HG03060 (cell line): Measurements from ENCODE around the gene RIC3.

ENCODE experiments used
- ATAC-seq: cut with Tn5 transposase; IDR thresholded peaks from one replicate; pipeline ENCODE4 v1.9.1; 2021; ENCODE audit warnings: low read depth, moderate number of reproducible peaks; ENCODE audit not compliant: unreplicated experiment

The RIC3 gene

GRCh38 chr11:8168485-8169257 lies at the start of gene RIC3:
Gene RIC3 (minus strand): TSS chr11:8169025. CDS start chr11:8168989, 36 bp downstream.
- no peak for ATAC-seq

GRCh38 chr11:8218409-8218808 lies 49.6 kb upstream of the RIC3 start:
- no peak for ATAC-seq

- no peak for ATAC-seq
Measured at GRCh38 chr11:8217926-8218325, 49.1 kb upstream of the RIC3 start.

- ATAC-seq = no peak
Measured at GRCh38 chr11:8217136-8217535, 48.3 kb upstream of the RIC3 start.

DNA sequence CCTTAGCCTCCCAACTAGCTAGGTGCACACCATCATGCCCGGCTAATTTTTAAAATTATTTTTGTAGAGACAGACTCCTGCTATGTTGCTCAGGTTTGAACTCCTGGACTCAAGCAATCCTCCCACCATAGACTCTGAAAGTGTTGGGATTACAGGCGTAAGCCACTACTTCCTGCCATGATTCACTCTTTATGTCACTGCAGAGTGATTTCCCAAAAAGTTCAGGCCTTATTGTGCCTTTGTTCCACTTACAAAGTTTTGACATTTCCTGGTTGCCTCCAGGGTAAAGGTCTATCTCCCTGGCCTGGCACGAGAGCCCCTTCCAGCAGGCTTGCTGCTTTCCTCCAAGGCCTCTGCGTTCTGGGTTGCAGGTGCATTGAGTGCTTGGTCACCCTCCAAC lies 44.6 kb upstream of the RIC3 start:
- ATAC-seq = no peak

- ATAC-seq = no peak
Measured at GRCh38 chr11:8209208-8209807, 40.5 kb upstream of the RIC3 start.

DNA sequence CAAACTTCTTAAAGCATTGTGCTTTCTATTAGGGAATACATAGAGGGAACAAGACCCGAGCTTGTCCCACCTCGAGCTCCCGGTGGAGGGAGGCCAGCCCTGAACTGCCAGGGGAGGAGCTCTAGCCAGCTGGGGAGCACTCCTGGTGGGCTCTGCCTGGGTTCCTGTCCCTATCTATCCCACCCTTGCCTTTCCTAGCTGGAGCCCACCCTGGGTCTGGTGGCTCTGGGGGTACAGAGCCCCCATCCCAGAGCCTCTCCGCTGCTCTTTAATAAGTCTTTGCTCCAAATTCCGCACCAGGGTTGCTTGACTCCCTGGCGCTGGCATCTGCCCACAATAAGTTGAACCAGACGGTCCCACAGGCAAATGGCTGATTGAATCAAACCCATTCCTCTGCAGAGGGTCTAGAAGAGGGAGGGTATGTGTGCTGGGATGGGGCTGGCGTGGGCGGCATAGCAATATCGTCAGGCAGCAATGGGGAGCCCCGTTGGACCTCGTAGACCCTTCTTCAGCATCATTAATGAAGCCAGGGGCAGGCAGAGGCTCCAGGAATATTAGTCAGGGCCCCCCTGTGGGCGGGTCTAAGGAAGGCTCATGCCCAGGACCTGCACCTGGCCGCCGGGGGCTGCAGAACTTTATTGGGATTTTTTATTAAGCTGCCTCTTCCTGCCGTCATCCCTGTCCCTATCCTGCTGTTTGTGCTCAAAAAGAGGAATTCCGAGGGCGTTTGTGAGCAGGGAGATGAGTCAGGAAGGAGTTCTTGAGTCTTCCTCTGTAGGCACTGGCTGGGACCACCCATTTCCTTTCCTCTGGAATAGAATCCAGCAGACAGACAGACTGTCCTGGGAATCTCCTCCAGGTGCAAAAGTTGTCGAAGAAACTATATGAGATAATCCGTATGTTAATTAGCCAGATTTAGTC lies 38.5 kb upstream of the RIC3 start:
- no peak for ATAC-seq

GRCh38 chr11:8206251-8207079 lies 37.6 kb upstream of the RIC3 start:
- ATAC-seq = no peak

- no peak for ATAC-seq
Measured at GRCh38 chr11:8205566-8205965, 36.7 kb upstream of the RIC3 start.

DNA sequence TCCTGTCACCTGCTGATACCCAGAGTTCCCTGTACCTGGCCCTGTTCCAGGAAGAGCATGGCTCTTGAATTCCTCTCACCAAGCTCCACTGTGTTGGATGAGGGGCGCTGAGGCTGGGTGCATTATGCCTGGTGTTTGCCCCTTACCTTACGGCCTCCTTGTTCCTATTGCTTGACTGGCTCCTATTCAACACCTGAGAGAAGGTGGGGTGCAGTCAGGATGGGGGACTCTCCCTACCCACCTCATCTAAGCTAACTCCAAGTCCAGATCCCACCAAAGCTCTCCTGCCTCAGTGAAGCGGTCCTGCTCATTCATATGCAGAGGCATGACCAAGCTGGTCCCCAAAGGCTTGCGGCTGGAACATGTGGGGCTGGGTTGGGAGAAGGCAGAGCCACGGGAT lies 35.8 kb upstream of the RIC3 start:
- ATAC-seq = no peak

DNA sequence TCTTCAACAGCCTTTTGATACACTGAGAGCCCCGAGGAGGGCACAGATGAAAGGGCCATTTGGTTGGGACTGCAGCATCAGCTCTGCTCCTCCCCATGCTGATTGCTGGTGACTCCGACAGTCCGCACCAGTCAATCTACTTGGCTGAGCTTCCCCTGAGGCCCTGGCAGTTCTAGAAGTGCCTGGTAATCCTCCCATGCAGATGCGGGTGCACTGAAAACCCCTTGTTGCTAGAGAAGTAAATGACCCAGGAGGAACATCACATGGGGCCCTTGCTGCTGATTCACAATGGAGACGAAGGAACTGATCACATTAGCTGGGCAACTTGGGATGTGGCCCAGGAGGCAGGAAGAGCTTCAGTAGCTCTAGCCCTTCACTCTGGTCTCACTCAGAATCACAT lies 35.2 kb upstream of the RIC3 start:
- no peak for ATAC-seq

- no peak for ATAC-seq
Measured at GRCh38 chr11:8203414-8203715, 34.5 kb upstream of the RIC3 start.

DNA sequence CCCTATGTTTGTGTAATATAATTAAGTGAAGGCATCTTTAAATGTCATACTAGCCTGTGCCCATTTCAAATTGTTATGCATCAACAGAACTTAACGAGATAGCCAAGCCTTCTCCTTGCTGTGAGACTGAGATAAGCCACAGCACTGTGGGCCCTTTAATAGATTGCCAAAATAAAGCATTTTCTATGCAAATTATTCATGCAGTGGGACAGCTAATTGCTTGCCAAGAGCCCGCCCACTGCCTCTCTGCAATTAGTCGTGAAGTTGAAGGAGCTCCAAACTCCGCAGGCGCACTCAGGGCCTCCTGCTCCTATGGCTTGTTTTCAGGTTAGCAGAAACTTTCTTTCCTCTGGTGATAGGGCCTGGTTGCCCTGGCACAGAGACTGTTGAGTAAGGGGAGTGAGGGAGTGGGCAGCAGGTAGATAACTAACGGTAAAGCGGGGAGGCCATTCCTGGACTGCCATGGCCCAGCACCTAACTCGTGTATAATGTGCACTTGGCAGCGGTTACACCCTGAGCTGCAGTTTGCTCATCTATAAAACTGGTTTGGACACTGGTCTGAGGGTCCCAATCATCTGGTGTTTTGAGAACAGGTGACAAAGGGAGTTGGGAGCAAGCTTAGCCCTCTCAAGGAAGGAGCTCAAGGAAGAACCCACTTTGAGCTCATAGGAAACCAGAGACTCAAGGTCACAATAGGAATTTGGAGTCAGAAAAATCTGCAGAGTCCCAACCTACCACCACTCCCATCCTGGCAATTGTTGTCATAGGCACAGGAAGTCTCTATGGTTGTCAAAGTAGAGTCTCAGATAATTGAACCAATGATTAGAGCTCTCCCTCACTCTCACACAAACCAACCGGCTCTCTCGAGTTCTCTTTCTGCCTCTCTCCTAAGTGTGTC lies 33.9 kb upstream of the RIC3 start:
- ATAC-seq = no peak

DNA sequence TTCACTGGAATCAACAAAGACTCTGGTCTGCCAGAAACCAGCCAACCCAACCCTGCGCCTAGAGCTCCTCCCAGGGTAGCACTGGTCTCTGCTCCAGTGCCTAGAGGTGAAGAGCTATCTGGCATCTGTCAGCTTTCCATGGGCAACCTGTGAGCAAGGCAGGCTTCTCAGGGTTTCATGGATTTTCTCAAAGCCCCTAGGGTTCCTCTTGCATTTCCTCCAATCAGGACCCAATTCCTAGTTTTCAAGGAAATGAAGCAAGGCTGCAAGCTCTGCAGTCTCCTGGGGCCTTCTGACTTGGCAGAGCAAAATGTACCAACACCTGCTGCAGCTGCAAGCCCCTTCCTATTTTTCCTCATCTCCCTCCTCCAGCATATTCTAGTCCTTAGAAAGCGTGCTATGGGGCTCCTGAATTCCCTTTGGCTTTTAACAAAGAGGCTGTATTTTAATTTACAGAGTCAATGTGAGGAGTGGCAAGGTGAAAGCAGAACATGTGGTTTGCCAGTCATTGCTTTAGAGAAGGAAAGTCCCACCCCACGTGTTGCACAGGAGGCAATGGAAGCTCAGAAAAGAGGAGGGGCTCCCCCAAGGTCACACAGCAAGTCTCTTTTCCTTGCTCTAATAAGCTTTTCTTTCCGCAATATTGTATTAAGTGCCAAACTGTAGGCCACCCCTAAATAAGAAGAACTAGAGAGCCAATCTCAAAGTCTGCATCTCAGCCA lies 33.0 kb upstream of the RIC3 start:
- peak; percentile 57 for ATAC-seq

DNA sequence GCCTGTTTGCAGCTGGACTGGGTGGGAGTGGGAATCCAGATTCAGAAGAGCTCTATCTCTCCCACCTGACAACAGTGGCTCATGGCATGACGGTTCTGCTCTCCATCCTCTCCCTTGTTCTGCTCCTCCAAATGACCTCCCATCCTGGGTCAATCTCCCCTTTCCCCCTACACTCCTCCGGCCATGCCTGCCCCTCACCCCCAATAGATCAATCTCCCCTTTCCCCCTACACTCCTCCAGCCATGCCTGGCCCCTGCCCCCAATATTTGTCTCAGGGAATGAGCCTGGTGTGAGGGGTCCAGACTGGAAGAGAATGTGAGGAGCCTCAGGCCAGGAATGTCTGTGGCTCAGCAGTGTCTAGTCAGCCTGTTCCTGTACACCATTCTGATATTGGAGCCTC lies 30.9 kb upstream of the RIC3 start:
- ATAC-seq = no peak

DNA sequence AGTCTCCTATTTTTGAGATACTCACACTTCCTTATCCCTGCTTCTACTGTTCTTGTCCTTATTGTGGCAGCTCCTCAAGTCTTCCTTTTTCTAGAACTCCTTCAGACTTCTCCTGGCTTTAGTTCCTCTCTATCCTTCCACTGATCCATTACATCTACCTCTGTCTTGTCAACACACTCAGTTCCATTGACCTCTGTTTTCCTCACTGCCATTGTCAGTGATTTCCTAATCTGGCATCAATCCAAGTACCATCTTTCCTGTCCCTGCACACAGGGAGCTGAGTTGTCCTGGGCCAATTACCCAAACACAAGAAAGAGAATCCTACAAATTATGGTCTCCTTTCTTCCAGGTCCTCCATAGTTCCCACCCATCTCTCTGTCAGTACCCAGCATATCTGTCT lies 27.9 kb upstream of the RIC3 start:
- ATAC-seq = no peak

GRCh38 chr11:8194956-8195355 lies 26.1 kb upstream of the RIC3 start:
- no peak for ATAC-seq

GRCh38 chr11:8192896-8193209 lies 24.0 kb upstream of the RIC3 start:
- ATAC-seq = no peak
